K562 (cell line): Measurements from ENCODE around the gene KIF5A. TPM values are rescaled to one million over a fixed set of nuclear protein-coding genes. Genes with fewer than 3 reads are reported as not detected.
A peak's percentile ranks its signal among the peaks of the same experiment; 100 is the strongest.

Experiments
- ATAC-seq: fragments of 200-7000 bp; cut with Tn5 transposase; 3 replicates; pipeline ENCODE4 v1.9.1; 2020; ENCODE audit warnings: moderate library complexity
- BruUV-seq: library from RNA; stranded (reverse); fragments of 400-500 nt; replicated peaks from 2 replicates; lab custom pipeline; 2021; lab: Mats Ljungman, UMichigan
- CTCF ChIA-PET: fragments of 300-600 bp; formaldehyde crosslinking; extraction: SDS; loops from one replicate; lab custom pipeline; 2021; ENCODE audit warnings: low intra/inter-chr PET ratio; lab: Yijun Ruan, JAX
- POLR2A ChIA-PET: fragments of 300-600, 350-650 bp; sonication (Branson Sonifier 250); formaldehyde crosslinking; extraction: SDS; loops from one replicate; lab custom pipeline; 2021; ENCODE audit warnings: antibody characterized with exemption, inconsistent platforms; lab: Yijun Ruan, JAX
- DNase-seq, 4 experiments: peaks; one replicate each; pipeline versions ENCODE4 v3.0.0 to v3.0.0-alpha.2; 2011 to 2018; ENCODE audit warnings: low spot score in 3 of 4, mixed read lengths in 3 of 4; ENCODE audit errors: extremely low read depth in 1 of 4
- FAIRE-seq: peaks from 2 replicates; lab custom pipeline; 2011; peaks lifted over from hg19 to GRCh38; lab: Jason Lieb, UNC
- H2AFZ ChIP-seq: 2 replicates; pipeline ENCODE4 v1.6.0; 2011; ENCODE audit warnings: low read depth, low read length, control low read depth, inconsistent platforms
- H3K27ac ChIP-seq: fragments of 200-600 bp; 3 replicates; pipeline ENCODE4 v1.8.0; 2011; ENCODE audit warnings: low read depth, mild to moderate bottlenecking, control low read depth, inconsistent platforms, low read length, moderate library complexity, mixed read lengths; ENCODE audit errors: extremely low read depth
- H3K27me3 ChIP-seq, 2 experiments: fragments of 300-600 bp in 1 of 2; 2 replicates in 1 of 2; 3 replicates in 1 of 2; pipeline versions ENCODE4 v1.6.0 to v1.8.0; 2011; ENCODE audit warnings: inconsistent platforms in 2 of 2, low read length in 2 of 2, mild to moderate bottlenecking in 1 of 2, mixed read lengths in 1 of 2, moderate library complexity in 1 of 2; ENCODE audit not compliant: control insufficient read depth in 2 of 2, insufficient read depth in 2 of 2
- H3K36me3 ChIP-seq: fragments of 300-600 bp; 3 replicates; pipeline ENCODE4 v1.8.0; 2011; ENCODE audit warnings: mild to moderate bottlenecking, low read length, inconsistent platforms; ENCODE audit not compliant: control insufficient read depth, insufficient read depth
- H3K4me1 ChIP-seq, 2 experiments: fragments of 200-600 bp in 1 of 2; replicated peaks in 1 of 2; 2 replicates in 1 of 2; 3 replicates in 1 of 2; pipeline versions ENCODE4 v1.5.1 to v1.8.0; 2011; ENCODE audit warnings: inconsistent platforms in 2 of 2, low read length in 2 of 2, mild to moderate bottlenecking in 1 of 2, mixed read lengths in 1 of 2, moderate library complexity in 1 of 2; ENCODE audit not compliant: control insufficient read depth in 2 of 2, insufficient read depth in 2 of 2
- H3K4me2 ChIP-seq: 2 replicates; pipeline ENCODE4 v1.6.1; 2011; ENCODE audit warnings: low read length, control low read depth, inconsistent platforms, mixed read lengths; ENCODE audit not compliant: insufficient read depth
- H3K4me3 ChIP-seq: fragments of 200-600 bp; sonication (generic), shearing (Covaris generic); 2 replicates; pipeline ENCODE4 v1.5.1; 2016; ENCODE audit warnings: control low read depth, inconsistent platforms
- H3K79me2 ChIP-seq: fragments of 200-600 bp; 3 replicates; pipeline ENCODE4 v1.8.0; 2011; ENCODE audit warnings: low read length, inconsistent platforms; ENCODE audit not compliant: control insufficient read depth, insufficient read depth
- H3K9ac ChIP-seq, 2 experiments: 2 replicates each; pipeline versions ENCODE4 v1.6.0 to v1.6.1; 2011; ENCODE audit warnings: low read depth in 2 of 2, low read length in 2 of 2, control low read depth in 1 of 2, inconsistent platforms in 1 of 2, mild to moderate bottlenecking in 1 of 2, mixed read lengths in 1 of 2; ENCODE audit not compliant: insufficient read depth in 1 of 2
- H3K9me1 ChIP-seq: one replicate; pipeline ENCODE4 v1.6.0; 2011; ENCODE audit warnings: inconsistent platforms, mild to moderate bottlenecking, low read length, moderate library complexity; ENCODE audit not compliant: control insufficient read depth, insufficient read depth
- H3K9me3 ChIP-seq: replicated peaks from 2 replicates; pipeline ENCODE4 v1.5.1; 2011; ENCODE audit warnings: low read depth, low read length, inconsistent platforms; ENCODE audit not compliant: control insufficient read depth, insufficient read depth
- H4K20me1 ChIP-seq: replicated peaks from 2 replicates; pipeline ENCODE4 v1.6.1; 2011; ENCODE audit warnings: low read length, inconsistent platforms, mixed read lengths; ENCODE audit not compliant: control insufficient read depth, insufficient read depth
- ARHGAP35 ChIP-seq: fragments of 450-650 bp; IDR thresholded peaks from 2 replicates; pipeline ENCODE4 v1.6.1; 2018; ENCODE audit not compliant: partially characterized antibody
- ARID4B ChIP-seq: sonication (generic); formaldehyde crosslinking; IDR thresholded peaks from 2 replicates; pipeline ENCODE4 v1.8.0; 2022; ENCODE audit warnings: mild to moderate bottlenecking, missing genetic modification reagents
- CEBPG ChIP-seq, 3 experiments: fragments of 200-800 bp in 1 of 3; sonication (Bioruptor generic) in 1 of 3; sonication (generic) in 1 of 3; formaldehyde crosslinking in 1 of 3; IDR thresholded peaks in 2 of 3; conservative IDR thresholded peaks in 1 of 3; 2 replicates each; pipeline versions ENCODE4 v1.6.1 to v1.8.0; 2016 to 2022; ENCODE audit warnings: missing compliant biosample characterization in 2 of 3, missing genetic modification characterization in 2 of 3, mild to moderate bottlenecking in 1 of 3, missing genetic modification reagents in 1 of 3
- CHD1 ChIP-seq: fragments of 200-600 bp; sonication (generic); IDR thresholded peaks from one replicate; pipeline ENCODE4 v1.6.1; 2012; ENCODE audit warnings: mild to moderate bottlenecking, moderate library complexity, low read length, inconsistent platforms
- CSDE1 ChIP-seq, 2 experiments: fragments of 450-650 bp; IDR thresholded peaks; 2 replicates each; pipeline ENCODE4 v1.6.1; 2016; ENCODE audit warnings: mild to moderate bottlenecking in 1 of 2
- FOXK1 ChIP-seq: sonication (generic); formaldehyde crosslinking; IDR thresholded peaks from 2 replicates; pipeline ENCODE4 v1.8.0; 2022; ENCODE audit warnings: missing genetic modification reagents, mild to moderate bottlenecking, borderline replicate concordance
- HDGF ChIP-seq: fragments of 450-650 bp; IDR thresholded peaks from 2 replicates; pipeline ENCODE4 v1.6.1; 2016
- MAX ChIP-seq: sonication (generic); formaldehyde crosslinking; IDR thresholded peaks from 2 replicates; pipeline ENCODE4 v1.9.0; 2022; ENCODE audit warnings: mild to moderate bottlenecking, missing genetic modification reagents
- NR1H2 ChIP-seq: sonication (generic); formaldehyde crosslinking; IDR thresholded peaks from 2 replicates; pipeline ENCODE4 v1.4.0; 2020; ENCODE audit warnings: mild to moderate bottlenecking, missing genetic modification reagents
- POLR2A ChIP-seq: fragments of 450-650 bp; conservative IDR thresholded peaks from 2 replicates; pipeline ENCODE4 v1.6.1; 2016
- RBFOX2 ChIP-seq: fragments of 200-400 bp; formaldehyde crosslinking; IDR thresholded peaks from 2 replicates; pipeline ENCODE4 v1.6.1; 2017; ENCODE audit warnings: low read depth, mild to moderate bottlenecking, low read length, moderate library complexity
- ZBTB17 ChIP-seq: fragments of 450-650 bp; formaldehyde crosslinking; IDR thresholded peaks from 2 replicates; pipeline ENCODE4 v1.4.0; 2020; ENCODE audit warnings: mild to moderate bottlenecking
- ZNF512 ChIP-seq: IDR thresholded peaks from 2 replicates; pipeline ENCODE4 v1.6.1; 2016; ENCODE audit warnings: missing genetic modification characterization, missing compliant biosample characterization
- ZNF668 ChIP-seq: fragments of 250-450 bp; sonication (Bioruptor Pico); IDR thresholded peaks from 2 replicates; pipeline ENCODE4 v1.8.0; 2022; ENCODE audit warnings: mild to moderate bottlenecking, inconsistent platforms
- WGBS: fragments of 100-300 bp; shearing (Covaris generic); methylation state at CpG from one replicate; pipeline ENCODE4 v1.1.6; 2016; ENCODE audit warnings: low coverage, mixed read lengths; ENCODE audit not compliant: insufficient coverage; ENCODE audit errors: missing lambda C conversion rate; 5-methylcytosine and 5-hydroxymethylcytosine counted together
- in situ Hi-C: fragments of 300-500 bp; cut with MboI; formaldehyde crosslinking; loops from 4 replicates; pipeline ENCODE4 v1.15.0; 2018; ENCODE audit warnings: inconsistent platforms, mixed read lengths
- intact Hi-C: fragments of 100-400 bp; cut with micrococcal nuclease; formaldehyde crosslinking; loops from 2 replicates; pipeline ENCODE4 v1.14.2; 2022
- polyA plus RNA-seq, 8 experiments: library from polyadenylated mRNA; depleted of rRNA in 4 of 8; stranded (reverse) in 5 of 8; unstranded in 3 of 8; fragments of >200 nt; fragmentation: Nextera tagmentation in 2 of 8; fragmentation: Illumina TruSeq in 1 of 8; extraction: Ambion mirVana in 2 of 8; extraction: Trizol in 1 of 8; gene quantifications; 2 replicates each; pipeline versions ENCODE4 v1.2.1 to v1.2.3, GENCODE V29; 2011 to 2014; ENCODE audit warnings: inconsistent platforms in 1 of 8, missing spikeins in 1 of 8
- total RNA-seq, 7 experiments: library from RNA; depleted of rRNA in 6 of 7; stranded (reverse); fragments of >200 nt in 6 of 7; fragmentation: Illumina TruSeq in 2 of 7; extraction: Trizol in 2 of 7; gene quantifications; 2 replicates each; pipeline versions ENCODE4 v1.2.1 to v1.2.3, GENCODE V29; 2011 to 2021; ENCODE audit warnings: low replicate concordance in 1 of 7

KIF5A gene
- total and polyA plus RNA-seq, 9 of the 15 experiments (the other 6 are each of a cell fraction or from before 2014, with no cell fraction given), result 3.4 to 17.7 (median 8.0) TPM

GRCh38 chr12:57523706-57524614, 25.9 kb upstream of the KIF5A start:
- TF ChIP-seq CHD1, result peak; percentile 29
- peak; percentile 55 for TF ChIP-seq POLR2A
- TF ChIP-seq CSDE1 (IDR thresholded peaks at IDR 0.05), result no peak
- peak; percentile 68; the same call in 1 of the 2 replicates for TF ChIP-seq ZBTB17
- peak; percentile 36 for TF ChIP-seq RBFOX2
- peak; percentile 68; the same call in 1 of the 2 replicates for TF ChIP-seq FOXK1 (CRISPR knock-in tag)
- no peak for TF ChIP-seq CEBPG (CRISPR knock-in tag; IDR thresholded peaks at IDR 0.05)
- TF ChIP-seq CEBPG (tag; conservative IDR thresholded peaks at IDR 0.05 in 1 of 2, IDR thresholded peaks at IDR 0.05 in 1 of 2), result 0 out of 4 replicates have a peak, but pooled peaks of 1 of the 2 experiments have one; percentile 0
- TF ChIP-seq NR1H2 (CRISPR knock-in tag), result no peak
- no peak for TF ChIP-seq ZNF668
- no peak for TF ChIP-seq ZNF512 (tag)
- TF ChIP-seq MAX (CRISPR knock-in tag), result 0 out of 2 replicates have a peak, but pooled peaks have one; percentile 9
- TF ChIP-seq HDGF, result 0 out of 2 replicates have a peak, but pooled peaks have one; percentile 28
- TF ChIP-seq ARID4B (CRISPR knock-in tag), result peak; percentile 10; the same call in 1 of the 2 replicates
- TF ChIP-seq ARHGAP35, result peak; percentile 12
- peaks cover 40% of the 10 kb centered on the region for H3K79me2 ChIP-seq
- intact Hi-C loops, result loop anchor here (5.0 kb wide), 3 partner anchors 37 to 213 kb away; partner anchors contain the start of genes AGAP2 and MARS1
- H3K9ac ChIP-seq, result peak overlapping the region; percentile 94
- H3K9me3 ChIP-seq, result no peaks in the 10 kb centered on the region
- peak; percentile 66 for FAIRE-seq
- H3K4me3 ChIP-seq, result peak overlapping the region; percentile 77
- H3K4me2 ChIP-seq, result peak overlapping the region; percentile 91
- BruUV-seq, result no TSS peak
- peaks cover 60% of the 10 kb centered on the region for H3K36me3 ChIP-seq
- no peaks in the 10 kb centered on the region for H3K27me3 ChIP-seq
- no peak for DNase-seq
- peak overlapping the region; percentile 96 for H3K27ac ChIP-seq
- CTCF ChIA-PET, result no interaction called here
- POLR2A ChIA-PET, result interaction anchor here (0.6 to 10.8 kb wide), 8 partner anchors 9 to 108 kb away, joined by 3 to 225 read pairs (median 4); partner anchors contain the start of gene DCTN2
- H3K9me1 ChIP-seq, result no peaks in the 10 kb centered on the region
- H2AFZ ChIP-seq, result no peak overlapping the region
- in situ Hi-C loops, result no loop called here
- H4K20me1 ChIP-seq, result peaks cover 13% of the 10 kb centered on the region
- ATAC-seq, result no peak
- peaks cover 29 to 47% of the 10 kb centered on the region in 2 experiments for H3K4me1 ChIP-seq
- 22% methylated on average over 14 of the region's 14 CpGs for WGBS
